Measurements from ENCODE around the gene DBT. TPM values are rescaled to one million over a fixed set of nuclear protein-coding genes. Genes with fewer than 3 reads are reported as not detected.

DBT gene
- total and polyA plus RNA-seq, 11 donors: 6.8 to 45.3 (median 28.7) TPM

- intact Hi-C loops (cut with DNase I): loop anchor here in 2 of 10 donors (5.0 to 10.0 kb wide), 2 partner anchors 103 to 110 kb away; partner anchors contain the start of gene RTCA (in 1 of the 2)
- H3K4me1 ChIP-seq: peaks cover 0 to 15% (median 2%) of the 10 kb centered on the region in 12 donors
- WGBS, 4 donors: 89 to 92% (median 91%) methylated on average over 5 of the region's 5 CpGs
- ATAC-seq: no peak
- no peaks in the 10 kb centered on the region for H3K27me3 ChIP-seq
- H3K27ac ChIP-seq: no peak overlapping the region
- peaks cover 0 to 49% (median 7%) of the 10 kb centered on the region in 9 donors for H3K36me3 ChIP-seq
- no peak for DNase-seq
- no peaks in the 10 kb centered on the region for H3K9me3 ChIP-seq
- TF ChIP-seq CTCF (IDR thresholded peaks at IDR 0.05) (no peak), POLR2A (IDR thresholded peaks at IDR 0.05) (no peak)
- no peak overlapping the region for H3K4me3 ChIP-seq
Observed at GRCh38 chr1:100164702-100165101, 84.9 kb downstream of the DBT start.

- Histone ChIP-seq H3K4me1 (peaks cover 0 to 15% (median 1%) of the 10 kb centered on the region in 12 donors), H3K4me3 (no peak overlapping the region), H3K27me3 (no peaks in the 10 kb centered on the region), H3K27ac (peak overlapping the region in 1 of 12 donors; percentile 14), H3K9me3 (no peaks in the 10 kb centered on the region), H3K36me3 (peaks cover 0 to 53% (median 7%) of the 10 kb centered on the region in 9 donors)
- ATAC-seq: peak; percentile 20 to 78 (median 54)
- no peak for TF ChIP-seq CTCF (IDR thresholded peaks at IDR 0.05)
- TF ChIP-seq POLR2A (IDR thresholded peaks at IDR 0.05): no peak
- 24 to 44% (median 30%) methylated on average over 2 of the region's 2 CpGs for WGBS, 4 donors
- intact Hi-C loops (cut with DNase I): loop anchor here in 2 of 10 donors (5.0 to 10.0 kb wide), 2 partner anchors 103 to 111 kb away; partner anchors contain the start of gene RTCA (in 1 of the 2)
- no peak for DNase-seq
Observed at GRCh38 chr1:100164216-100164615, 85.4 kb downstream of the DBT start.

GRCh38 chr1:100162881-100163280 lies 86.8 kb downstream of the DBT start:
- Histone ChIP-seq H3K9me3 (no peaks in the 10 kb centered on the region), H3K4me1 (peaks cover 0 to 15% (median 0%) of the 10 kb centered on the region in 12 donors), H3K27me3 (no peaks in the 10 kb centered on the region), H3K36me3 (peaks cover 0 to 60% (median 7%) of the 10 kb centered on the region in 9 donors), H3K27ac (peak overlapping the region in 1 of 12 donors; percentile 27), H3K4me3 (no peak overlapping the region)
- intact Hi-C loops (cut with DNase I): loop anchor here in 2 of 10 donors (5.0 to 10.0 kb wide), 2 partner anchors 104 to 112 kb away; partner anchors contain the start of gene RTCA (in 1 of the 2)
- ATAC-seq (no peak), DNase-seq (no peak)
- no peak for TF ChIP-seq POLR2A (IDR thresholded peaks at IDR 0.05)
- no peak for TF ChIP-seq CTCF (IDR thresholded peaks at IDR 0.05)

GRCh38 chr1:100152271-100152670 lies 97.4 kb downstream of the DBT start:
- peaks cover 0 to 100% (median 47%) of the 10 kb centered on the region in 9 donors for H3K36me3 ChIP-seq
- ATAC-seq (no peak), DNase-seq (no peak)
- WGBS, 4 donors: 78 to 88% (median 82%) methylated on average over 4 of the region's 4 CpGs
- no peaks in the 10 kb centered on the region for H3K9me3 ChIP-seq
- no peaks in the 10 kb centered on the region for H3K27me3 ChIP-seq
- H3K4me3 ChIP-seq: no peak overlapping the region
- intact Hi-C loops (cut with DNase I): loop anchor here in 2 of 10 donors (10.0 kb wide), 3 partner anchors 123 to 277 kb away; no protein-coding TSS in a partner anchor
- no peaks in the 10 kb centered on the region for H3K4me1 ChIP-seq
- TF ChIP-seq POLR2A (IDR thresholded peaks at IDR 0.05) (no peak), CTCF (IDR thresholded peaks at IDR 0.05) (no peak)
- H3K27ac ChIP-seq: no peak overlapping the region

All from heart left ventricle (tissue), 16 donors.